Measurements from ENCODE around the gene WDR36. TPM values are rescaled to one million over a fixed set of nuclear protein-coding genes. Genes with fewer than 3 reads are reported as not detected.

Gene WDR36
- total RNA-seq, 2 experiments from 2014 or later = 65.1 to 65.6 TPM

DNA sequence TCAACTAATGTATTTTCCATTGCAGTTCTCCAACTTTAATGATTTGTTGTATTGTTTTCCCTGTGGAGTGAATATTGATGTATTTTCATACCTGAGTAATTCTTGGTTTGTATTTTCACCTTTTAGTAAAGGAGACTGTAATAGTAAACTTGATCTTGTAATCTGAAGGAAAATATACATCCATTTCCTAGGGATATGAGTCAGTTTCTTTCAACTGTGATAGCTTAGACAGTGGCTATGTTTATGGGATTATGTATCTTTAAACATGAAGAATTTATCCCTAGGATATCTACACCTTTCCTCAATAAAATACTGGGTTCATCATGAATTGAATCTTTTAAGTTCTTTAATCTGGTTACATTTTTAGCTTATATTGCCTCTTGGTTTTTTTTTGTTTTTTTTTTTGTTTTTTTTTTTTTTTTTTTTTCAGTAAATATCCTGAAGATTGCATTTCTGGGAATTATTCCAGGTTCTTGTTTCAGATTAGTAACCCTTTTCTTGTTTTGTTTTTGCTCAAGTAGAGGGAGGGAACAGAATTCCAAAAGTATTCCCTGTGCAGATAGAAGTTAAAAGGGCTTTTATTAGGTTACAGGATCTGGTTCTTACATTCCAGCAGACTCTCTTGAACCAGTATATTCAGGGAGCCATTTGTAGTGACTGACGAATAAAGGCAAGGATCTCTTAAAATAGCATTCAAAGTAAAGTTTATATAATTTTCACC, 7.1 kb downstream of the WDR36 start:
- Mint-ChIP-seq H3K9me3 (no peaks in the 10 kb centered on the region), H3K4me1 (ENCODE audit: low read depth) (peaks cover 34% of the 10 kb centered on the region), H3K27me3 (no peaks in the 10 kb centered on the region), H3K4me3 (no peak overlapping the region), H3K36me3 (ENCODE audit: low read depth) (peaks cover 42% of the 10 kb centered on the region), H3K27ac (no peak overlapping the region)
- intact Hi-C loops (cut with micrococcal nuclease) = no loop called here
- ChIA-PET CTCF (interaction anchor here (0.6 kb wide), 1 partner anchor 390 kb away, joined by 3 read pairs; no protein-coding TSS in a partner anchor), POLR2A (no interaction called here)
- DNase-seq (no peak), ATAC-seq (no peak)
- TF ChIP-seq, protein P1, sequence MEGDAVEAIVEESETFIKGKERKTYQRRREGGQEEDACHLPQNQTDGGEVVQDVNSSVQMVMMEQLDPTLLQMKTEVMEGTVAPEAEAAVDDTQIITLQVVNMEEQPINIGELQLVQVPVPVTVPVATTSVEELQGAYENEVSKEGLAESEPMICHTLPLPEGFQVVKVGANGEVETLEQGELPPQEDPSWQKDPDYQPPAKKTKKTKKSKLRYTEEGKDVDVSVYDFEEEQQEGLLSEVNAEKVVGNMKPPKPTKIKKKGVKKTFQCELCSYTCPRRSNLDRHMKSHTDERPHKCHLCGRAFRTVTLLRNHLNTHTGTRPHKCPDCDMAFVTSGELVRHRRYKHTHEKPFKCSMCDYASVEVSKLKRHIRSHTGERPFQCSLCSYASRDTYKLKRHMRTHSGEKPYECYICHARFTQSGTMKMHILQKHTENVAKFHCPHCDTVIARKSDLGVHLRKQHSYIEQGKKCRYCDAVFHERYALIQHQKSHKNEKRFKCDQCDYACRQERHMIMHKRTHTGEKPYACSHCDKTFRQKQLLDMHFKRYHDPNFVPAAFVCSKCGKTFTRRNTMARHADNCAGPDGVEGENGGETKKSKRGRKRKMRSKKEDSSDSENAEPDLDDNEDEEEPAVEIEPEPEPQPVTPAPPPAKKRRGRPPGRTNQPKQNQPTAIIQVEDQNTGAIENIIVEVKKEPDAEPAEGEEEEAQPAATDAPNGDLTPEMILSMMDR (IDR thresholded peaks at IDR 0.05) = no peak

DNA sequence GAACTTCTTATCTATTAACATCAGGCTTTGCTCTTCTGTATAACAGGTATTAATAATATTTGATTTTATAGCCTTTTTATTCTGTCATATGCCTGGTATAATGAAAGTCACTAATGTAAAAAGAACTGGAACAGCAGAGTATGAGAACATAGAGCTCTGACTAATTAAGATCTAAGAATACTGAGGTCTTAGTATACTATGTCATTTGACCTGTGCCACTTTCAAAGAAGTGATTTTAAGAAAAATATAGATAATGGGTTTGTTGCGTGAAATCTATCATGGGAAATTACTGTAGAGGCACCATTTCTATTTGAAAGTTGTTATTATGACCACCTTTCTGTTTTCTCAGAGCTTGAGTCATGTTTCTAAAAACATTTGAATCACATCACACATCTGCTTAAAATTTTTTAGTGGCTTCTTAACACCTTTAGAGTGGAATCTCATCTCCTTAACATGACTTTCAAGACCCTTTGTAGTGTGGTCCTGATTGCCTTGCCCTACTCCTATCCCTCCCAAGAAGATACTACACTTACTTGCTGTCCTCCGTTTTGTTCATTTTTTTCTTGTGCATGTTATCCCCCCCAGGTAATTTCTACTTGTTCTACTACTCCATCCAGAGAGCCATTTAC, 14.3 kb downstream of the WDR36 start:
- TF ChIP-seq, protein P1 (IDR thresholded peaks at IDR 0.05) = no peak
- intact Hi-C loops (cut with micrococcal nuclease) = no loop called here
- Mint-ChIP-seq H3K36me3 (ENCODE audit: low read depth) (peaks cover 44% of the 10 kb centered on the region), H3K4me1 (ENCODE audit: low read depth) (peaks cover 10% of the 10 kb centered on the region), H3K9me3 (no peaks in the 10 kb centered on the region), H3K27me3 (no peaks in the 10 kb centered on the region), H3K4me3 (no peak overlapping the region), H3K27ac (no peak overlapping the region)
- DNase-seq (no peak), ATAC-seq (peak; percentile 47)
- ChIA-PET CTCF (interaction anchor here (1.5 to 1.8 kb wide), 2 partner anchors 13 to 350 kb away, joined by 3 to 4 read pairs; no protein-coding TSS in a partner anchor), POLR2A (no interaction called here)

DNA sequence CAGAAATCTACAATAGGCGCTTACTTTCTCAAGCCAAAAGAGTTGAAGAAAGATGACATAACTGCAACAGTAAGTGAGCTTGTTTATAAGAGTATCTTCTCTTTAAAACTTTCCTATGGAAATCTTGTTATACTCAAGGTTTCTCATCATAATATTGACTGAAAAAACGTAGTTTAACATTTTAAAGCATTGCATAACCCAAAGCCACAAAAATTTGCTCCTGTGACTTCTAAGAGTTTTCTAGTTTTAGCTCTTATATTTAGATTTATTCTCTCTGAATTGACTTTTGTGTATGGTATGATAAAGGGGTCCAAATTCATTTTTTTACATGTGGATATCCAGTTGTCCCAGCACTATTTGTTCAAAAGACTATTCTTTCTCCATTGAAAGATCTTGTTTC, 15.2 kb downstream of the WDR36 start:
- H3K36me3 Mint-ChIP-seq (ENCODE audit: low read depth) = peaks cover 46% of the 10 kb centered on the region
- intact Hi-C loops (cut with micrococcal nuclease) = no loop called here
- DNase-seq = no peak
- ChIA-PET POLR2A (no interaction called here), CTCF (interaction anchor here (1.1 to 1.8 kb wide), 3 partner anchors 14 to 445 kb away, joined by 3 to 4 read pairs (median 3); partner anchors contain the start of gene WDR36)
- no peak overlapping the region for H3K4me3 Mint-ChIP-seq
- H3K4me1 Mint-ChIP-seq (ENCODE audit: low read depth) = peaks cover 10% of the 10 kb centered on the region
- TF ChIP-seq, protein P1 (IDR thresholded peaks at IDR 0.05) = no peak
- no peaks in the 10 kb centered on the region for H3K27me3 Mint-ChIP-seq
- no peak overlapping the region for H3K27ac Mint-ChIP-seq
- ATAC-seq = no peak
- no peaks in the 10 kb centered on the region for H3K9me3 Mint-ChIP-seq

DNA sequence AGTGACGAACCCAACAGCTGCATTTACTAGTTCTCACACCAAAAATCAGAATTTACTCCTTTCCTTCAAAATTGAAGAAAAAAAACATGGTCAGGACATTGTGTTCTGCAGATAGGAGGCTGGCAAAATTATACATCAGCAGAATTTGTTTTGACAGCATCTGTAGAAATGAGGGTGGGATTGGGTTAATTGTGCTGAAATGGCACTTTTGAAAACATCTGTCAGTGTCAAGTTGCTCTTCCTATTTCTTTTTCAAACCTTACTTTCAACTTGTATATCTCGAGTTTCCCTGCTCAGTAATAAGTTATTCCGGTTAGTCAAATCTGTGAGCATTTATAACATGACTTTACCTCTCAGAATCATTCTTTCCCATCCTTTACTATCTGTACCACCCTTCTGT, 19.8 kb downstream of the WDR36 start:
- peaks cover 21% of the 10 kb centered on the region for H3K4me1 Mint-ChIP-seq (ENCODE audit: low read depth)
- ATAC-seq (no peak), DNase-seq (no peak)
- POLR2A ChIA-PET = no interaction called here
- CTCF ChIA-PET = no interaction called here
- no peaks in the 10 kb centered on the region for H3K27me3 Mint-ChIP-seq
- peaks cover 45% of the 10 kb centered on the region for H3K36me3 Mint-ChIP-seq (ENCODE audit: low read depth)
- no peaks in the 10 kb centered on the region for H3K9me3 Mint-ChIP-seq
- intact Hi-C loops (cut with micrococcal nuclease) = no loop called here
- no peak overlapping the region for H3K27ac Mint-ChIP-seq
- TF ChIP-seq, protein P1 (IDR thresholded peaks at IDR 0.05) = no peak
- H3K4me3 Mint-ChIP-seq = no peak overlapping the region

DNA sequence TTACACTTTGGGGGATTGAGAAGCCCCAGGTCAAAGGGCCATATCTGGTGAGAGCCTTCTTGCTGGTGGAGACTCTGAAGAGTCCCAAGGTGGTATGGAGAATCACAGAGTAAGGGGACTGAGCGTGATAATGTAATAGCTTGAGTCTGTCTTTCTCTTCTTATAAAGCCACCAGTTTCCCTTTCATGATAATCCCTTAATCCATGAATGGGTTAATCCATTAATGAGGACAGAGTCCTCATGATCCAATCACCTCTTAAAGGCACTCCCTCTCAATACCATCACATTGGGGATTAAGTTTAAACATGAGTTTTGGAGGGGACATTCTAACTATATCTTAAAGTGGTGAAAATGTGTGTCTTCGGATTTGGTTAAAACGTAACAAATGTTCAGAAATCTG, 21.5 kb downstream of the WDR36 start:
- no peaks in the 10 kb centered on the region for H3K27me3 Mint-ChIP-seq
- peaks cover 47% of the 10 kb centered on the region for H3K36me3 Mint-ChIP-seq (ENCODE audit: low read depth)
- peak overlapping the region; percentile 19 for H3K27ac Mint-ChIP-seq
- DNase-seq (no peak), ATAC-seq (no peak)
- intact Hi-C loops (cut with micrococcal nuclease) = no loop called here
- H3K4me1 Mint-ChIP-seq (ENCODE audit: low read depth) = peaks cover 26% of the 10 kb centered on the region
- H3K9me3 Mint-ChIP-seq = no peaks in the 10 kb centered on the region
- TF ChIP-seq, protein P1 (IDR thresholded peaks at IDR 0.05) = no peak
- no peak overlapping the region for H3K4me3 Mint-ChIP-seq
- POLR2A ChIA-PET = interaction anchor here (0.6 to 1.3 kb wide), 2 partner anchors 22 to 383 kb away, joined by 3 to 4 read pairs; partner anchors contain the start of gene WDR36
- CTCF ChIA-PET = no interaction called here
